ENCODE measurements around the gene SLC22A15. TPM values are rescaled to one million over a fixed set of nuclear protein-coding genes. Genes with fewer than 3 reads are reported as not detected.

Gene SLC22A15
- total RNA-seq, 2 donors from 2014 or later: 8.3 to 15.6 TPM

DNA sequence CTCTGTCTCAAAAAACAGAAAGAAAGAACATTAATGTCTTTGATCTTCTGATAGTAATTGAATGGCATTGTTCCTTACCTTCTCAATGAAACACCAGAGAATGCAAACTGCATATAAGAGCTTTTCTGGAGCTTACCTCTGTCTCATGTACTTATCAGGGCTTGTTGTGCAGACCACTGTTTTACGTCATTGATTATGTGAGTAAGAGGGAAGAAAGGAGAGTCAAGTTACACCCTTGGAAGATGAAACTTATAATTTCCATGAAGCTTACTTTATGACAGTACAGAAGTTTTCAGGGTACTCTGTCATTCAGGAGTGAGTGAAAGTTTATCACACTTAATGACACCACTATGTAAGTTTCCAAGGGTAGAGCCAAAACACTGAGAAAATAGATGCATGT, 85.9 kb downstream of the SLC22A15 start:
- H3K4me3 ChIP-seq (ENCODE audit: low read length): no peak overlapping the region
- peaks cover 49% of the 10 kb centered on the region for H3K36me3 ChIP-seq (ENCODE audit: control insufficient read depth, insufficient read depth, low read length)
- Mint-ChIP-seq H3K4me1 (no peaks in the 10 kb centered on the region), H3K9me3 (peaks cover 17% of the 10 kb centered on the region), H3K27me3 (ENCODE audit: insufficient read depth) (no peaks in the 10 kb centered on the region), H3K4me3 (no peak overlapping the region), H3K27ac (no peak overlapping the region), H3K36me3 (ENCODE audit: low read depth) (peaks cover 45% of the 10 kb centered on the region)
- WGBS, 2 experiments (ENCODE audit: insufficient coverage in 1 of 2, insufficient read length in 1 of 2): 96% methylated on average over 1 of the region's 1 CpG; no CpG with 5 or more reads in 1 of the 2 experiments
- no peak overlapping the region for H3K27ac ChIP-seq (ENCODE audit: low read depth, low read length)
- no peaks in the 10 kb centered on the region for H3K4me1 ChIP-seq (ENCODE audit: control insufficient read depth, insufficient read depth, low read length)
- no peak overlapping the region for H3K9ac ChIP-seq (ENCODE audit: extremely low read depth, low read length, poor library complexity, severe bottlenecking)
- TF ChIP-seq, protein P1, sequence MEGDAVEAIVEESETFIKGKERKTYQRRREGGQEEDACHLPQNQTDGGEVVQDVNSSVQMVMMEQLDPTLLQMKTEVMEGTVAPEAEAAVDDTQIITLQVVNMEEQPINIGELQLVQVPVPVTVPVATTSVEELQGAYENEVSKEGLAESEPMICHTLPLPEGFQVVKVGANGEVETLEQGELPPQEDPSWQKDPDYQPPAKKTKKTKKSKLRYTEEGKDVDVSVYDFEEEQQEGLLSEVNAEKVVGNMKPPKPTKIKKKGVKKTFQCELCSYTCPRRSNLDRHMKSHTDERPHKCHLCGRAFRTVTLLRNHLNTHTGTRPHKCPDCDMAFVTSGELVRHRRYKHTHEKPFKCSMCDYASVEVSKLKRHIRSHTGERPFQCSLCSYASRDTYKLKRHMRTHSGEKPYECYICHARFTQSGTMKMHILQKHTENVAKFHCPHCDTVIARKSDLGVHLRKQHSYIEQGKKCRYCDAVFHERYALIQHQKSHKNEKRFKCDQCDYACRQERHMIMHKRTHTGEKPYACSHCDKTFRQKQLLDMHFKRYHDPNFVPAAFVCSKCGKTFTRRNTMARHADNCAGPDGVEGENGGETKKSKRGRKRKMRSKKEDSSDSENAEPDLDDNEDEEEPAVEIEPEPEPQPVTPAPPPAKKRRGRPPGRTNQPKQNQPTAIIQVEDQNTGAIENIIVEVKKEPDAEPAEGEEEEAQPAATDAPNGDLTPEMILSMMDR (conservative IDR thresholded peaks at IDR 0.05): no peak
- no peaks in the 10 kb centered on the region for H3K27me3 ChIP-seq (ENCODE audit: control insufficient read depth, insufficient read depth, low read length, poor library complexity, severe bottlenecking)
- peaks cover 16% of the 10 kb centered on the region for H3K9me3 ChIP-seq (ENCODE audit: control insufficient read depth, low read length)
- DNase-seq: no peak

DNA sequence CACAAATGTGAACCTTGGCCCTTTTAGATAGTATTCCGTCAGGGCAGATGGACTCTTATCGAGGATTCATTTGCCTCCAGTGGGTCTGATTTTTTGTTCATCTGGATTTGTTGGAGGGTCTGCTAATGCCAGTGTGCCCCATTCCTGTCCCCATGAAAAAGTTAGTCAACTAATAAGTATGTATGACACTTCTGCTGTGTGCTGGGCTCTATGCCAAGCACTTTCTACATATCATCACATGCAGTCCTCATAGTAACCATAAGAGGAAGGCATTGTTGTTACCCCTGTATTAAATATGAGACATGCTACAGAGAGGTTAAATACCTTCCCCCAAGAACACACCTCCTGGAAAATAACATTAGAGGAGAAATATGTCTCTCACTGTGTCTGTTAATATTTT, 88.3 kb downstream of the SLC22A15 start:
- Mint-ChIP-seq H3K9me3 (no peaks in the 10 kb centered on the region), H3K4me3 (no peak overlapping the region), H3K27me3 (ENCODE audit: insufficient read depth) (no peaks in the 10 kb centered on the region), H3K4me1 (no peaks in the 10 kb centered on the region), H3K27ac (no peak overlapping the region), H3K36me3 (ENCODE audit: low read depth) (peaks cover 41% of the 10 kb centered on the region)
- Histone ChIP-seq H3K27ac (ENCODE audit: low read depth, low read length) (no peak overlapping the region), H3K4me1 (ENCODE audit: control insufficient read depth, insufficient read depth, low read length) (no peaks in the 10 kb centered on the region), H3K27me3 (ENCODE audit: control insufficient read depth, insufficient read depth, low read length, poor library complexity, severe bottlenecking) (no peaks in the 10 kb centered on the region), H3K9me3 (ENCODE audit: control insufficient read depth, low read length) (no peaks in the 10 kb centered on the region), H3K9ac (ENCODE audit: extremely low read depth, low read length, poor library complexity, severe bottlenecking) (no peak overlapping the region), H3K36me3 (ENCODE audit: control insufficient read depth, insufficient read depth, low read length) (peaks cover 73% of the 10 kb centered on the region), H3K4me3 (ENCODE audit: low read length) (no peak overlapping the region)
- no peak for DNase-seq
- WGBS, 2 experiments (ENCODE audit: insufficient coverage in 1 of 2, insufficient read length in 1 of 2): 94 to 100% methylated on average over 1 to 2 of the region's 2 CpGs
- TF ChIP-seq, protein P1 (conservative IDR thresholded peaks at IDR 0.05): no peak

DNA sequence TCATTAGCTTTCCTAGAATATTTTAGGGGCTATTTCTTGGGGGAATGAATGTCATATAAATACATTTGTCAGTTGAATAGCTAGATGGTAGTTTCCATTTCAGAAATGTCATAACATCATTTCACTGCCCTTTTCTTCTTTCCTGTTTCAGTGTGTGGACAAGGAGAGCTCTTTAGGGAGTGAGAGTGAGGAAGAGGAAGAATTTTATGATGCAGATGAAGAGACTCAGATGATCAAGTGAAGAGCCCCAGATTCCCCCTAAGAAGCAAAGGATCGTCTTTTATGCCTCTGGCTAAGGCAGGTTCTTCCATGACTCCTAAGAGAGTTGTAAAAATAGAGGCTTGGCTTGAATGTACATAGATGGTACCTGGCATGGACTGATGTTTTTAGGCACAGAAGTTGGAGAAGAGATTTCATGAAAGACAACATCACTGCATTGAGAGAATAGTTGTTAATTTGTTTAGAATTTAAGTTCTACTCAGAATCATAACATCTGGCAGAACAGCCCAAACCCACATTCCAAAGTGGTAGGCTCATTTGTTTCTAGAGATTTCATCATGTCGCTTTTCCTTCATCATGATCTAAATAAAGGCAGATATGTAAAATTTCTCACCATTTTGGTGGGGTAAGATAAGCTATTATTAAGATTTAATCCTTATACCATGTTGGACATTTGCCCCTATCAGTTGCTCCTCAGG, 90.7 kb downstream of the SLC22A15 start:
- H3K4me1 ChIP-seq (ENCODE audit: control insufficient read depth, insufficient read depth, low read length): no peaks in the 10 kb centered on the region
- Mint-ChIP-seq H3K9me3 (no peaks in the 10 kb centered on the region), H3K27ac (no peak overlapping the region), H3K4me3 (no peak overlapping the region), H3K4me1 (no peaks in the 10 kb centered on the region), H3K36me3 (ENCODE audit: low read depth) (peaks cover 40% of the 10 kb centered on the region), H3K27me3 (ENCODE audit: insufficient read depth) (no peaks in the 10 kb centered on the region)
- peaks cover 79% of the 10 kb centered on the region for H3K36me3 ChIP-seq (ENCODE audit: control insufficient read depth, insufficient read depth, low read length)
- WGBS, 2 experiments (ENCODE audit: insufficient coverage in 1 of 2, insufficient read length in 1 of 2): 95 to 97% methylated on average over 2 of the region's 2 CpGs
- H3K9me3 ChIP-seq (ENCODE audit: control insufficient read depth, low read length): no peaks in the 10 kb centered on the region
- DNase-seq: no peak
- no peaks in the 10 kb centered on the region for H3K27me3 ChIP-seq (ENCODE audit: control insufficient read depth, insufficient read depth, low read length, poor library complexity, severe bottlenecking)
- TF ChIP-seq, protein P1 (conservative IDR thresholded peaks at IDR 0.05): no peak
- H3K27ac ChIP-seq (ENCODE audit: low read depth, low read length): no peak overlapping the region
- no peak overlapping the region for H3K9ac ChIP-seq (ENCODE audit: extremely low read depth, low read length, poor library complexity, severe bottlenecking)
- H3K4me3 ChIP-seq (ENCODE audit: low read length): no peak overlapping the region
